ENCODE measurements around the gene ZNF493.

Gene ZNF493

DNA sequence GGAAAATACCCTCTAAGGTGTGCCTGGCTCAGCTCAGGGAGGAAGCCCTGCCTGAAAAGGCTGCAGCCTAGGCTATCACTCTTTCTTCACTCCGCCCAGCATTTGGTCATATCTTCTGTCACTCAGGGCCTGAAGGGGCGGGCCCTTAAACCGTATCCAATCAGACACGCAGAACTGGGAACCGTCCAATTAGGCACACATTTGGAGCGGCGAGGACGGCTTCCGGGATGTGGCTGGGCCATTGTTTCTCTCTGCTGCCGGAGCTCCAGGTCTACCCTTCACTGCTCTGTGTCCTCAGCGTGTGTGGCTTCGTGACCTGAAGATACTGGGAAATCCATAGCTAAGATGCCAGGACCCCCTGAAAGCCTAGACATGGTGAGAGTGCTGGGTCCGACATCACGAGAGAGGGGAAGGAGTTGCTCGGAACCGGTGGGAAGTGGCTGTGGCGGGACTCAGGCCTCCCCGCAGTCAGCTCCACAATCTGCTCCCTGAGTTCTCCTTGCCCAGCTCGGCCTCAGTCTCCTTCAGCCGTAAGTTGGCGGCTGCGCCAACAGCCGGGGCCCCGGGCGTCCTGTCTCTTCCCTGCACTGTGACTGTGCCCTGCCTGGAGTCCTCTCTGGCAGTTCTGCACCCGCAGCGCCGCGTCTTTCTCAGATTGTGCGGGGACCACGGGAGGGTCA lies at the start of gene ZNF493:
TSS of gene ZNF493 (plus strand) at position 241 of the 680 bp plus-strand sequence. CDS start at position 346, 105 bp downstream.
- DNase-seq = peak; percentile 85 to 91

GRCh38 chr19:21352830-21353229 lies 44.1 kb upstream of the ZNF493 start:
- no peak for DNase-seq

GRCh38 chr19:21358768-21359451 lies 38.0 kb upstream of the ZNF493 start, which contains the start of gene ZNF738:
TSS of gene ZNF738 (plus strand) at chr19:21359000. CDS start at chr19:21359141, 141 bp downstream.
- peak; percentile 77 to 80 for DNase-seq

DNA sequence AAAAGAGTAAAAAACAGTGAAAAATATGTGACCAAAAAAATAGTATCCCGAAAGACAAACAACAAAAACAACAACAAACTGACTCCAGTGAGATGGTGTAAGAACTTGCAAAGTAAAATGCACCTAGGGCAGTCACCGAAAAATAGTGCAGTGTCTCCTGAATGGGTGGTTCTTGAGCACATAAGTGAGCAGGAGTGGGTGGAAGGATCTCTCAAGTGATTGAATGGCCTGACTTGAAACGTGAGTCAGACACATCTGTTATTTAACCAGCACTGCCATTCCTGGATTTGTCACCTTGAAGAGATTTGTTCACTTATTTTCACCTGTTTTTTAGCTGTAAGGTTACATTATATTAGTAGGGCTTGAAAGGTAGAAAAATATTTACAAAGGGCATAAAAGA lies 34.6 kb upstream of the ZNF493 start:
- DNase-seq = no peak

- DNase-seq = no peak
These were observed 12.9 kb upstream of the ZNF493 start for GRCh38 chr19:21383980-21384582.

GRCh38 chr19:21396121-21396520 lies 812 bp upstream of the ZNF493 start:
- no peak for DNase-seq

DNA sequence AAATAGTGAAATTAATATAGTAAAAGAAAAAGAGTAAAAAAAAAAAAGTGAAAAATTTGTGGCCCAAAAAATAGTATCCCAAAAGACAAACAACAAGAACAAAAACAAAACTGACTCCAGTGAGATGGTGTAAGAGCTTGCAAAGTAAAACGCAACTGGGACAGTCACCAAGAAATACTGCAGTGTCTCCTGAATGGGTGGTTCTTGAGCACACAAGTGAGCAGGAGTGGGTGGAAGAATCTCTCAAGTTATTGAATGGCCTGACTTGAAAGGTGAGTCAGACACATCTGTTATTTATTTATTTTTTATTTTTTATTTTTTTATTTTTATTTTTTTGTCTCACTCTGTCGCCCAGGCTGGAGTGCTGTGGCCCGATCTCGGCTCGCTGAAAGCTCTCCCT lies 1.9 kb downstream of the ZNF493 start:
- DNase-seq = no peak

DNA sequence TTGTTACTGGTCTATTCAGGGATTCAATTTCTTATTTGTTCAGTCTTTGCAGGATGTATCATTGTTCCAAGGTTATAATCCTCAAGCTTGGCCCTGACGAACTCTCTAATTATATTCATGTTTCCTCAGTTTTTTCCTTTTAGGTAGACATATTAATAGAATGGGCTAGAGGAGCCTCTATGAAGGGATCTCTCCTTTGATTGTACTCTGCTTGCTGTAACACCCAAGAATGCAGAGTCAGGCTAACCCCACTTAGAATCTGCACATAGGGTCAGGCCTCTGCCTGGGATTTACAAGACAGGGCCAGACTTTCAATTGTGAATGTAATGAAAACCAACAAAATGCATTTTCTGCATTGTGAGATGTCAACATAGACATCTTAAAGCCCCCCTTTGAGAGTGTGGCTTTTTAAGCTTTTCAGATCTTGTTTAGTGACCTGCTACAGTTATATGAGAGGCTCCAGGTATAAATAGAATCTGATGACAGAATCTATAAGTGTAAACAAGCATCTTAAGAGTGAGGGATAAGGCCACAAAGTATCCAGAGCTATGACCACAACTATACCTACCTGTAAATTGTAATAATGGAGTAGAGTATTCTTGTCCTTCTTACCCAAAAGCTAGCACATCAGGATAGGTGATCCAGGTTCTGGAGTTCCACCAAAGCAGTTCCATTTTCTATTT lies 5.5 kb downstream of the ZNF493 start:
- no peak for DNase-seq

DNA sequence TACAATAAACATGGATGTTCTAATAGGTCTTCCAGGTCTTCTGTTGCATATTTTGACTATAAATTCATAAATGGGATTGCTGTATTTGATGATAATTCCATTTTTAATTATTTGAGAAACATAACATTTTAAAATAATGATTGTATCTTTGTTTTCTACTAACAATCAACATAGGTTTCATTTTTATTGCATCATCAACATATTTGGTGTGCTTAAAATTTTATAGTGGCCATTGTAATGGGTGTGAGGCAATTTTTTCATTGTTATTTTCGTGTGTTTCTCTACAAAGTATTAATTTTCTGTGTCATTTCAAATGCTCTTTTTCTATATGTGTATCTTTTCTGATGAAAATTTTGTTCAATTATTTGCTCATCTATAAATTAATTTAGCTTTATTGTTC lies 13.2 kb downstream of the ZNF493 start:
- DNase-seq = no peak

GRCh38 chr19:21422244-21422643 lies 25.3 kb downstream of the ZNF493 start:
- no peak for DNase-seq

- no peak for DNase-seq
These were observed 26.4 kb downstream of the ZNF493 start for GRCh38 chr19:21423057-21424041.

DNA sequence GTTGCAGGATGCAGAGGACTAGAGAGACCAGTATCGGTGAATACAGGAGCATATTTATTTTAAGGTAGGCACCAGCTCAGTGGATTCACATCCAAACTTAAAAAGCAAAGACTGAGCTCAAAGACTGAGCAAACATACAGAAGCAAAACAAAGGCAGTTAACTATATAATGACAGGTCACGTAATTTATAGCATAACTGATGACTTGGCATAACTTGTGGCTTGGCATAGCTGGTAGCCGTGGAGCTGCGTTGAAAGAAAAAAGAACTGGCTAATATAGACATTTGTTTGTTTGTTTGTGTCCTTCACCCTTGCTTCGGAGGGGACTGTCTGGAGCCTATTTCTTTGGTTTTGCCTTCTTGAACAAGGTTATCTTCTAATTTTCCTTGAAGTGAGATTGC lies 33.7 kb downstream of the ZNF493 start:
- no peak for DNase-seq

GRCh38 chr19:21432590-21432989 lies 35.7 kb downstream of the ZNF493 start:
- DNase-seq = no peak

GRCh38 chr19:21434516-21434915 lies 37.6 kb downstream of the ZNF493 start:
- DNase-seq = no peak

GRCh38 chr19:21434967-21435544 lies 38.1 kb downstream of the ZNF493 start:
- no peak for DNase-seq

DNA sequence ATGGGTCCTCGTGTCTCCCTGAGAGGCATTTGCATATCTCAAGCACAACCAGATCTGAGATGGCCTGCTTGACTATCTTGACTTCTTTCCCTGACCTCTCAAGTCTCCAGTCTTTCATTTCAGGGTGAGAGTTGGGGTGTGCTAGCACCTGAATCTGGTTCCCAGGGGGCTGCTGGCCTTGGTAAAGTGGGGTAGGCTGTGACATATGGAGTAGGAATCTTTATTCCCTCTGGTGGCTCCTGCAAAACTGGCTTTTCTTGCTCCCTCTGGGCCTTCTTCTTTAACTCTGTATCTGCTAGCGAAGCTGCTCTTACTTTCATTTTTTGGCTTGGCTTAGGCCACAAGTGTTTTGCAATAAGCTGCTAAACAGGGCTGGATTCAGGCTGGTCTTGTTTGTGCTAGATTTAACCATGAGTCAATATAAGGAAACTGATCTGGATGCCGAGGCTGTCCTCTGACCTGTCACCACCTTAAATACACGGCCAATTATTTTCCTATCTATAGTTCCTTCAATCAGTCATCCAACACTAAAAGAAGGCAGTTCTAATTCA lies 42.3 kb downstream of the ZNF493 start:
- no peak for DNase-seq

GRCh38 chr19:21440321-21440720 lies 43.4 kb downstream of the ZNF493 start:
- DNase-seq = no peak

GRCh38 chr19:21451187-21451586 lies 54.3 kb downstream of the ZNF493 start:
- DNase-seq = no peak

GRCh38 chr19:21454901-21455300 lies 58.0 kb downstream of the ZNF493 start:
- DNase-seq = no peak

- no peak for DNase-seq
These were observed 63.8 kb downstream of the ZNF493 start for GRCh38 chr19:21460686-21461085.

- DNase-seq = no peak
These were observed 65.6 kb downstream of the ZNF493 start for GRCh38 chr19:21462540-21462939.

Measured in activated CD4-positive, alpha-beta T cell treated with anti-CD3 and anti-CD28 coated beads for 4 hours (primary cell).